D341Med (cell line): ENCODE data around the gene PRKAG2.

Experiments used
- DNase-seq: peaks from one replicate; pipeline ENCODE4 v3.0.0; 2012; ENCODE audit warnings: low spot score

Gene PRKAG2

DNA sequence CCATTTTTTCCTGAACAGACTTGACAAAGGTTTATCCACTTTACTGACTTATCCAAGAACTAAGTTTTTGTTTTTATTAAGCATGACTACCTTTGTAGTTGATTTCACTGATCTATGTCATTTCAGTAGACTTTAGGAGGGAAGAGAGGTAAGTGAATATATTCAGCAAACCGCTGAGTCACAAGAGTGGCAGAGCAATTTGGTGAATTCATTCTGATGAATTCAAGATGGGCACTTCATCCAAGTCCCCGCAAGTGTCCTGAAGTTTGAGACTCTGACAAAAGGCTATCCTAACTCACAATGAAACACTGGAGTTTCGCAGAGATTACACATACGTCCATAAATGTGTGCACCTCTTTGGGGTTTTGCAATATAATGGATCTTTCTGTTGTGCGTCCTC is 255.0 kb downstream of the PRKAG2 start:
- DNase-seq, result no peak

- no peak for DNase-seq
These were observed 260.3 kb downstream of the PRKAG2 start for GRCh38 chr7:151616443-151617213.

GRCh38 chr7:151615784-151616183 is 261.1 kb downstream of the PRKAG2 start:
- DNase-seq, result no peak

DNA sequence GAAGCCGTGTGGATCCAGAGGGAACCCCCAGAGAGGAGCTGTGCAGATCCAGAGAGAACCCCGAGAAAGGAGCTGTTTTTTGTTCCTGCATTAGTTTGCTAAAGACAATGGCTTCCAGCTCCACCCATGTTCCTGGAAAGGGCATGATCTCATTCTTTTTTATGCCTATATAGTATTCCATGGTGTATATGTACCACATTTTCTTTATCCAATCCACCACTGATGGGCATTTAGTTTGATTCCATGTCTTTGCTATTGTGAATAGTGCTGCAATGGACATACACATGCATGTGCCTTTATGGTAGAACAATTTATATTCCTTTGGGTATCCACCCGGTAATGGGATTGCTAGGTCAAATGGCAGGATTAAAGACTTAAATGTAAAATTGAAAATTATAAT is 261.9 kb downstream of the PRKAG2 start:
- no peak for DNase-seq

DNA sequence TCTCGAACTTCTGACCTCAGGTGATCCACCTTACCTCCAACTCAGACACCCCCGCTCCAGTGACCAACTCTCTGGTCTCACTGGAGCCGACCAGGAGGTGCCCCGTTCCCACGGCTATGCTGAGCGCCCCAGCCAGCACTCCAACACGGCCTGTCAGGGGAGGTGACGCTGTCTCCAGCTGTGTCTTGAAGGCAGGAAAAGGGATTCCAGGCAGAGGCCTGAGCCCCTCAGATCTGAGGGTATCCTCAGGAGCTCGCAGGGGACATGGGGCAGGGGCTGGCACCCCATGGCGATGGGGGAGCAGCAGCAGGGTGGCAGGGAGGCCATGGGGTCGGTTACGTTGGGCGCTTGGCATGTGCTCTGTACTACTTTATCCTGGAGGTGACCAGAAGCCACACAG is 262.9 kb downstream of the PRKAG2 start:
- DNase-seq, result no peak

DNA sequence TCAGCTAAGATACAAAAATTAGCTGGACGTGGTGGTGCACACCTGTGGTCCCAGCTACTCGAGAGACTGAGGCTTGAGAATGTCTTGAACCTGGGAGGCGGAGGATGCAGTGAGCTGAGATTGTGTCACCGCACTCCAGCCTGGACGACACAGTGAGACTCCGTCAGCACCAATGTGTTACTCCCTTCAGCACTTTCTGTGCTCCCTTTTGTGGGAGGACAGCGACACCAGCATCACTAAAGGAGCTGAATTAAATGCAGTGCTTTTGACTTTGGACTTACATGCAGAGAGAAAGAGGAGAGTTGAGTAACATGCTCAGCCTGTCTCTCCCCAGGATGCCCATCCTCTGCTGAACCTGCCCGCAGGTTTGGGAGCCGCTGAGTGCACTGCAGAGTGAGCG is 265.0 kb downstream of the PRKAG2 start:
- DNase-seq, result no peak

GRCh38 chr7:151611041-151611440 is 265.9 kb downstream of the PRKAG2 start:
- no peak for DNase-seq

DNA sequence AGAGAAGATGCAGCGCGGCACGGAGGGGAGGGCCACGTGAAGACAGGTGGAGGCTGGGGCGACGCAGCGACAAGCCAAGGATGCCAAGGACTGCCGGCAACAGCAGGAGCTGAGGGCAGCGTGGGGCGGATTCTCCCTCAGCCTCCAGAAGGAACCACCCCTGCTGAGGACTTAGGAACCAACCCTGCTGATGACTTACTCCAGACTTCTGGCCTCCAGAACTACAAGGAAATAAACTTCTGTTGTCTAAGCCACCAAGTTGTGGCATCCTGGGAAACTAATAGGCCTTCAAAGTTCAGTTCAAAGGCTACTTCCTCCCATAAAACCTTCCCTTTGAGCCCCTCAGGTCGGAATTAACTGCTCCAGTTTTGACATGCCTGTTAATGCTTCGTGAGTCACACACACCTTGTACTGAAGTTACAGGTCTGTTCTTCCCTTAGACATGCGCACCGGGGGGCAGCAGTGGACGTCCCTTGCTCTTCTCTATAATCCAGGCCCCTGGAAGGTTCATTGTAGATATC is 268.8 kb downstream of the PRKAG2 start:
- no peak for DNase-seq

- no peak for DNase-seq
These were observed 269.4 kb downstream of the PRKAG2 start for GRCh38 chr7:151607464-151607867.

DNA sequence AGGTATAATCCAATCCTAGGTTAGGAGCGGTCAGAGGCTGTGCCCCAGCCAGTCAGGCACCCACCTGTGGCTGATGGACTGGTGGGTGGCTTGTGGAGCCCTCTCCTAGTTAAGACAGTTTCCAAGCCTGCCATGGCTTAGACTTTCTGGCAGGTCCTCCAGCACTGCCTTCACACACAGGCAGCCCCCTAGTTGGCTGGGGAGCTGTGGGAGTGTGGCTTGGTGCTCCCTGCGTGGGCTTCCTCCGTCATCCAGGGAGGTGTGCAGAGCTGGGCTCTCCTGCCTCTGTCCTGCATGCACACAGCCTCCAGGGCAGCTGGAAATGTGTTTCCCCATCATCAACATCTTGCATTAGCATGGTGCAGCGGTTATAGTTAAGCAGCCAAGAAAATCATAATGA is 273.0 kb downstream of the PRKAG2 start:
- DNase-seq, result no peak

DNA sequence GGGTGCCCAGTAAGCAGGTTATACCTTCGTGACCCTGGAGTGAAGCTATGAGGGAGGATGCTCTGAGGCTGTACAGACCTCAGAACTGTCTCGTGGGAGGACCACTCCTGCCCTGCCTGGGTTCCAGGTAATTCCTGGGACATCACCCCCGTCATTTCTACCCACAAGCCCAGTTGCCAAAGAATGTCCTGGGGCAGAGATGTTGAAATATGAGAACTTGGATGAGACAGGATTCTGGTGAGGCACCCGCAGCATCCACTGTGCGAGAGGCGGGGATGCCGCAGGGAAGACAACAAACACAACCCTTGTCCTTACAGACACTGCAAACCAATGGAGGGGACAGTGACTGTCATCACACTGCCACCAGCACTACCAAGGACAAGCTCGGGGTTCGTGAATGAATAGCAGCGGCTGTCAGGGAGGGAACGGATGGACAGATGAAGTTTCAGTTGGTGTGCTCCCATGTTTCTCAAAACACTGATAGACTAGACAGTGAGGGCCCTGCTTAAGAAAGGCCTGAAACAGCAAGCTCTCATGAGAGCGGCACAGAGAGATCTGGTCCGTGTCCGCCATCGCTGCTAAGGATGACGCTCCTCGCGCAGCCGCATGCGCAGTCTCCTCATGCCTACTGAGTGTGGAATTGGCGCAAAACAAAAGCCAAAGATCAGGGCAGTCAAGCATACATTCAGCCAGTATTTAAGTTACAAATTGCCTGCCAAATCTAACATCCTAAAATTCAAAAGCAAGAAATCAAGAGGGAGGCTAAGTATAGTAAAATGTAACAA is 275.2 kb downstream of the PRKAG2 start:
- no peak for DNase-seq

- DNase-seq, result no peak
These were observed 276.6 kb downstream of the PRKAG2 start for GRCh38 chr7:151600331-151600730.

- no peak for DNase-seq
These were observed 277.3 kb downstream of the PRKAG2 start for GRCh38 chr7:151599401-151600227.

DNA sequence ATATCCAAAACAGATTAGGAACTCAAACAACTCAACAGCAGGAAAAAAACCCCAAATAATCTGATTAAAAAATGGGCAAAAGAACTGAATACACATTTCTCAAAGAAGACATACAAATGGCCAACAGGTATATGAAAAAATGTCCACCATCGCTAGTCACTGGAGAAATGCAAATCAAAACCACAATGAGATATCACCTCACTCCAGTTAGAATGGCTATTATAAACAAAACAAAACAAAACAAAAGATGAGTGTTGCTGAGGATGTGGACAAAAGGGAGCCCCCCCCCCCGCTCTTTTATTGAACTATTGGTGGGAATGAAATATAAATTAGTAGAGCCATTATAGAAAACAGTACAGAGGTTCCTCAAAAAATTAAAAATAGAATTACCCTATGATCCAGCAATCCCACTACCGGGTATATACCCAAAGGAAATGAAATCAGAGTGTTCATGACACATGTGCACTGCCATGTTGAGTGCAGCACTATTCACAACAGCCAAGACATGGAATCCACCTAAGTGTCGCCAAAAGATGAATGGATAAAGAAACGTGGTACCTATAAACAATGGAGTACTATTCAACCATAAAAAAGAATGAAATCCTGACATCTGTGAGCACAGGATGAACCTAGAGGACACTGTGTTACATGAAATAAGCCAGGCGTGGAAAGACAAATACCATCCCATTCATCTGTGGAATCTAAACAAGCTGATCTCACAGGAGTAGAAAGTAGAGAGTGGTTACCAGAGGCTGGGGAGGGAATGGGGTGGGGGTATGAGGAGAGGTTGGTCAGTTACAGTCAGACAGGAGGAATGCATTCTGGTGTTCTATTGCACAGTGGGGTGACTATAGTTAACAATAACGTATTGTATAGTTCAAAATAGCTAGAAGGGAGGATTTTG is 279.1 kb downstream of the PRKAG2 start:
- DNase-seq, result no peak

DNA sequence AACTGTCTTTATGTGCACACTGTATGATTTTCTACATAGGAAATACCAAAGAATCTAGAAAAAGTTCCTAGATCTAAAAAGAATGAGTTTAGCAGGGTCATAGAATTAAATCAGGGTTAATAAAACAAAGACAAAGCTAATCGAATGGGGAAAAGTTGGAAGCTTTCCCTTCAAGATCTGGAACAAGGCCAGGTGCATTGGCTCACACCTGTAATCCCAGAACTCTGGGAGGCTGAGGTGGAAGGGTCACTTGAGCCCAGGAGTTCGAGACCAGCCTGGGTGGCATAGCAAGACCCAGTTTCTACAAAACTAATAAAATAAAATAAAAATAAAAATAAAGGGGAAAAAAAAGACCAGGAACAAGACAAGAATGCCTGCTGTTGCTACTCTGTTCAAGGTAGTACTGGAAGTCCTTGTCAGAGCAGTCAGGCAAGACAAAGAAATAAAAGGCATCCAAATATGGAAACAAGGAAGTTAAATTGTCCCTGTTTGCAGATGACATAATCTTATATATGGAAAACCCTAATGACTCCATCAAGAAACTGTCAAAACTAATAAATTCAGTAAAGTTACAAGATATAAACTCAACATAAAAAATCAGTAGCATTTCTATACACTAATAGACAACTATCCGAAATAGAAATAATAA is 281.1 kb downstream of the PRKAG2 start:
- DNase-seq, result no peak

DNA sequence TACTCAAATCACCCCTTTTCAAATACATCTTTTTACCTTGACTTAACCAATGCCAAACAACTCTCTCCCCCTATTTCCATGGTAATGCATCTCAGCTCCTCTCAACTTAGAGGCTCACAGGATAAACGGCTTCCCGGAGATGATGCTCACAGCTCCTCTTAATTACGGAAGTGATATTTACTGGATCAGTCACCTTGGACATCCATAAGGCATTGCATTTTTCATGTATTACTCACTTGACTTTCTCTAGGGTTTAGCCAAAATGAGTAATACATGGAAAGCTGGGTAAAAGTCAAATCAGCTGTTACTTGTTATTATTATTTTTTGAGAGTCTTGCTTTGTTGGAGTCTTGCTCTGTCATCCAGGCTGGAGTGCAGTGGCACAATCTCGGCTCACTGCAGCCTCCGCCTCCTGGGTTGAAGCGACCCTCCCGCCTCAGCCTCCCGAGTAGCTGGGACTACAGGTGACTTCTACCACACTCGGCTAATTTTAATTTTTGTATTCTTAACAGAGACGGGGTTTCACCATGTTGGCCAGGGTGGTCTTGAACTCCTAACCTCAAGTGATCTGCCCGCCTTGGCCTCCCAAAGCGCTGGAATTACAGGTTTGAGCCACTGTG is 283.9 kb downstream of the PRKAG2 start:
- DNase-seq, result no peak

DNA sequence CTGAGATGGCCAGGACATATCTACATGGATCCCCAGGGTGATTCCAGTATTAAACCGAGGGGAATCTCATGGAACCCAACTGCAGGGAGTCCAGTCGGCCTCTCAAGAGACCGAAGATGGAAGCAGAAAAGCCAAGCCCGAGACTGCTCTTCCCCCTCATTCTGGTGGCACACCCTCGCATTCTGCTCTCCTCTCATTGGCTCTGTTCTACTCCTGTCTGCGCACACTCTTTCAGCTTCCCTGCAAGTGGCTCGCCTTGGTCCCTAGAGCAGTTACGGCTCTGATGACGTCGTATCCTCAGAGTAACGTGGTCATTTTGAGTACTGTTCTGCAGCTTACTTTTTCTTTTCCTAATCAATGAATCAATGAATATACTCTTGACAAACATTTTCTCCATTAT is 284.6 kb downstream of the PRKAG2 start:
- DNase-seq, result no peak

GRCh38 chr7:151591866-151592265 is 285.0 kb downstream of the PRKAG2 start:
- DNase-seq, result no peak

DNA sequence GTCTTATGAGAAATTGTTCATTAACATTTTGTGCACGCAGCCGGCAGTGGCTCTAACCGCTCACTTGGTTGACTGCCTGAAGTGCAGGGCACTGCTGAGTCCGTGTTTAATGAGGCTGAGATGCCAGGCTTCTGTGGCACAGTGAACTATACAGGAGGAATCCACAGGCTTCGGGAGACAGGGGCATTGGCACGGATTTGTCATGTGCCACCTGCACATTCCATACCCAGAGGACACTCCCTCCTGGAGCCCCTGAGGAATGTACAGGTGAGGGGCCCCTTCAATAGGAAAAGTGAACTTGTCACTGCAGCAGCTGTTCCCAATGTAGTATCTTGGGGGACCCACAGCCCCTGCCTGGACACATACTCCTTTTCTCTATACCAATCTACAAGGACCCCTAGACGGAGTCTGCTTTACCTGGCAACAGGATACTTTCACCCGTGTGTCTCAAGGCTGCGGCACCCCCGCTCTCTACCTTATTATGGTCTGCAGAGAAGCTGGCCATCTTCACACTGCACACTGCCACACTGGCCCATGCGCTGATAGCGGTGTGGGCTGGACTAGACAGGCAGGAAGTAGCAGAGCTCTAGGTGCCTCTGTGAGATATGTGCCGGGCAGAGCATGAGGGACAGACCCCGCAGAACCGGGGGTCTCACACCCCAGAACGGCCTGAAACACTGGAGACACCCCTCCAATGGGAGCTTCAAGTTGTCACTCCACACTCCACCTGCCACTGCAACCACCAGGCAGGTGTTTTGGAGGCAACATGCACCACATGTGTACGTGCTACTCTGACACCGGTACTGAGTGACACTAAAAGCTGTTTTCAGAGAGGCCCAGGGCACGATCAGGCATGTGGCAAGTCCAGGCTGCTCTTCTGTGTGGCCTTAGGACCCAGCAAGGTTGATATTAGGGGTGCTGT is 285.8 kb downstream of the PRKAG2 start:
- no peak for DNase-seq
